Measurements from ENCODE around the gene CRLF1. TPM values are rescaled to one million over a fixed set of nuclear protein-coding genes. Genes with fewer than 3 reads are reported as not detected.

CRLF1 gene
- total RNA-seq, 2 experiments from 2014 or later: not detected

- Mint-ChIP-seq H3K36me3 (ENCODE audit: low read depth) (no peaks in the 10 kb centered on the region), H3K9me3 (no peaks in the 10 kb centered on the region), H3K27ac (no peak overlapping the region), H3K27me3 (peaks cover 70% of the 10 kb centered on the region), H3K4me1 (ENCODE audit: low read depth) (peaks cover 17% of the 10 kb centered on the region), H3K4me3 (no peak overlapping the region)
- POLR2A ChIA-PET: interaction anchor here (1.4 kb wide), 1 partner anchor 13 kb away, joined by 3 read pairs; no protein-coding TSS in a partner anchor
- ATAC-seq (no peak), DNase-seq (no peak)
- intact Hi-C loops (cut with micrococcal nuclease): no loop called here
- CTCF ChIA-PET: no interaction called here
- TF ChIP-seq, protein P1, sequence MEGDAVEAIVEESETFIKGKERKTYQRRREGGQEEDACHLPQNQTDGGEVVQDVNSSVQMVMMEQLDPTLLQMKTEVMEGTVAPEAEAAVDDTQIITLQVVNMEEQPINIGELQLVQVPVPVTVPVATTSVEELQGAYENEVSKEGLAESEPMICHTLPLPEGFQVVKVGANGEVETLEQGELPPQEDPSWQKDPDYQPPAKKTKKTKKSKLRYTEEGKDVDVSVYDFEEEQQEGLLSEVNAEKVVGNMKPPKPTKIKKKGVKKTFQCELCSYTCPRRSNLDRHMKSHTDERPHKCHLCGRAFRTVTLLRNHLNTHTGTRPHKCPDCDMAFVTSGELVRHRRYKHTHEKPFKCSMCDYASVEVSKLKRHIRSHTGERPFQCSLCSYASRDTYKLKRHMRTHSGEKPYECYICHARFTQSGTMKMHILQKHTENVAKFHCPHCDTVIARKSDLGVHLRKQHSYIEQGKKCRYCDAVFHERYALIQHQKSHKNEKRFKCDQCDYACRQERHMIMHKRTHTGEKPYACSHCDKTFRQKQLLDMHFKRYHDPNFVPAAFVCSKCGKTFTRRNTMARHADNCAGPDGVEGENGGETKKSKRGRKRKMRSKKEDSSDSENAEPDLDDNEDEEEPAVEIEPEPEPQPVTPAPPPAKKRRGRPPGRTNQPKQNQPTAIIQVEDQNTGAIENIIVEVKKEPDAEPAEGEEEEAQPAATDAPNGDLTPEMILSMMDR (IDR thresholded peaks at IDR 0.05): no peak
Observed at GRCh38 chr19:18608805-18609716, 2.5 kb upstream of the CRLF1 start.

GRCh38 chr19:18608102-18608804 is 1.7 kb upstream of the CRLF1 start:
- CTCF ChIA-PET: no interaction called here
- H3K27ac Mint-ChIP-seq: no peak overlapping the region
- ATAC-seq (no peak), DNase-seq (no peak)
- peaks cover 15% of the 10 kb centered on the region for H3K4me1 Mint-ChIP-seq (ENCODE audit: low read depth)
- H3K9me3 Mint-ChIP-seq: no peaks in the 10 kb centered on the region
- H3K4me3 Mint-ChIP-seq: no peak overlapping the region
- POLR2A ChIA-PET: interaction anchor here (1.0 to 1.4 kb wide), 3 partner anchors 13 to 116 kb away, joined by 3 read pairs; no protein-coding TSS in a partner anchor
- H3K27me3 Mint-ChIP-seq: peaks cover 66% of the 10 kb centered on the region
- TF ChIP-seq, protein P1 (IDR thresholded peaks at IDR 0.05): no peak
- intact Hi-C loops (cut with micrococcal nuclease): no loop called here
- no peaks in the 10 kb centered on the region for H3K36me3 Mint-ChIP-seq (ENCODE audit: low read depth)

DNA sequence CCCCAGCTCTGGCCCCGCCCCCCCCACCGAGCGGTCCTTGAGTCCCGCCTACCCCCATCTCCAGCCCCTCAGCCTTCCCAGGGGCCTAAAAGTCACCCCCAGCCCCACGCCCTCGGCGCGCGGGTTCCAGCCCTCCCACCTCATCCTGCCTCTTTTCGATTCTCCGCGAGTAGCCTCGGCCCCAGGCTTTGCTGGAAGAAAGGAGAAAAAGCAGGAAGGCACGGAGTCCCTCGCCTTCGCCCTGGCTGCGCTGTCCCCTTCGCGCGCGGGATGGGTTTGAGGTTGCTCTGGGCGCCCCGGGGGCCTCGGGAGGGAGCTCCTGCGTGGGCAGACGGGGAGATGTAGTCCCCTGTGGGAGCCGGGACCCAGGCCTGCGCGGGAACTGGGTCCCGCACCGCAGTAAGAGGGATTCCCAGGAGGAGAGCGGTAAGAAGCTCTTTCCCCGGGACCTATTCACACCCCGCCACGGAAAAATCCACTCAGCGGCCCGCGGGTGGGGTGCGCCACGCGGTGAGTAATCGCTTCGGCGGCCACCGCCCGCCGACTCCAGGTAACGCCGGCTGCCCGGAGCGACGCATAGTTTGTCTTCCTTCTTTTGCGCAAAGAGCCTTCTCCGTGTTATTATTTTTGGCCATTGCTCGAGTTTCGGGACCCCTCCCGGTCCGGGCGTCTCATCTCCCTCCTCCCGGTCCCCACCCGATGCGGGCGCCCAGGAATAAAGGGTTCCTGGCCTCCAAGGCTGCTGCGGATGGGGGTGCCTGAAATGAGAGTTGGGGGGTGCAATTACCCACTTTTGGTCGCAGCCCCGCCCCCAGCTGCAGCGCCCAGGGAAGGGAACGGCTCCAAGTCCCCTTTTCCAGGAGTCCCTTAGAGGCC is 865 bp upstream of the CRLF1 start:
- no peaks in the 10 kb centered on the region for H3K9me3 Mint-ChIP-seq

DNA sequence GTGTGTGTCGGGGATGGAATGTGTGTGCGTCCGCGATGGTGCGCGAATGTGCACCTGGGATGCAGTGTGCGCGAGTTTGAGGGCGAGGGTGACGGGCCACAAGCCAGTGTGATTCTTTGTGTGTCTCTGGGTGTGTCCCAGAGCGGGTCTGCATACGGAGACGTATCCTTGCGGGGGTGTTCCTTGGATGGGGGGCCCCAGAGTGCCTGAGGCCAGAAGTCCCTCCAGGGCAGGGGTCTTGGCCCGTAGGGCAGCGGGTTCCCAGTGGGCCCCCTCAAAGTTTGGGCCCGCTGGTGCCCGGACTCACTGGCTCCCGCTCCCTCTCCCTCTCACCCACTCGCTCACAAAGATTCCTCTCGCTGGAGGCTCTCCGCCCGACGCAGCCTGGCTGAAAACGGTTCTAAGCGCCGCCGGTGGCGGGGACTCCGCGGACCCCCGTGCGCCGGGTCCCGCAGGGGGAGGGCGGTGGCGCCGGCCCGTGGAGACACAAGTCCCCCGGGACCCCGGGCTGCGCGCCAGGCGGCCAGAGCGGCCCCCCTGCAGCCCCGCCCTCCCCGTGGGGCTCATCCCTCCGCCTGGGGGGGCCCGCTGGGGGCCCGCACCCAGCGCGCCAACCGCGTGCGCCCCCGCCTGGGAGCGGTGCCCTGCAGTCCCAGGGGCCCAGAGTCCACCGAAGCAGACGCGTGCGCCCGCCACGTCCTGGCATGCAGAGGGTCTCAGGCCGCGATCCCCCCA is 886 bp downstream of the CRLF1 start:
- Mint-ChIP-seq H3K27me3 (peaks cover 68% of the 10 kb centered on the region), H3K9me3 (no peaks in the 10 kb centered on the region), H3K36me3 (ENCODE audit: low read depth) (no peaks in the 10 kb centered on the region), H3K27ac (no peak overlapping the region), H3K4me3 (no peak overlapping the region), H3K4me1 (ENCODE audit: low read depth) (peaks cover 4% of the 10 kb centered on the region)
- DNase-seq: no peak
- TF ChIP-seq, protein P1 (IDR thresholded peaks at IDR 0.05): no peak
- ChIA-PET POLR2A (no interaction called here), CTCF (no interaction called here)
- intact Hi-C loops (cut with micrococcal nuclease): no loop called here
- no peak for ATAC-seq

More for the DNA sequence above, 865 bp upstream of the CRLF1 start:
- Mint-ChIP-seq H3K4me3 (no peak overlapping the region), H3K27ac (no peak overlapping the region), H3K27me3 (peaks cover 70% of the 10 kb centered on the region), H3K36me3 (ENCODE audit: low read depth) (no peaks in the 10 kb centered on the region), H3K4me1 (ENCODE audit: low read depth) (peaks cover 15% of the 10 kb centered on the region)
- POLR2A ChIA-PET: interaction anchor here (1.0 to 1.4 kb wide), 3 partner anchors 14 to 116 kb away, joined by 3 read pairs; no protein-coding TSS in a partner anchor
- intact Hi-C loops (cut with micrococcal nuclease): no loop called here
- TF ChIP-seq, protein P1 (IDR thresholded peaks at IDR 0.05): no peak
- CTCF ChIA-PET: no interaction called here
- DNase-seq (no peak), ATAC-seq (no peak)
